NCI-H446 (cell line): Measurements from ENCODE around the gene DMAC2L.
"Not testable (repeated sequence)": the region's sequence is repeated elsewhere in the genome, so short reads cannot be mapped to it uniquely, and the experiment has no call there.

Source experiments
- DNase-seq, 2 experiments: peaks; one replicate each; lab custom pipeline; 2025; lab: John Stamatoyannopoulos, UW

The DMAC2L gene

GRCh38 chr14:50356283-50356682 is 44.2 kb downstream of the DMAC2L start:
- DNase-seq: not testable (repeated sequence)

GRCh38 chr14:50357124-50357523 is 45.0 kb downstream of the DMAC2L start:
- no peak for DNase-seq

GRCh38 chr14:50357753-50358395 is 45.8 kb downstream of the DMAC2L start:
- DNase-seq: no peak

GRCh38 chr14:50359631-50360030 is 47.5 kb downstream of the DMAC2L start:
- no peak for DNase-seq

GRCh38 chr14:50360093-50360492 is 48.0 kb downstream of the DMAC2L start:
- DNase-seq: no peak

- DNase-seq: no peak
Measured at GRCh38 chr14:50360851-50361250, 48.7 kb downstream of the DMAC2L start.

- not testable (repeated sequence) for DNase-seq
Measured at GRCh38 chr14:50361473-50362403, 49.6 kb downstream of the DMAC2L start.

GRCh38 chr14:50362764-50363713 is 50.9 kb downstream of the DMAC2L start:
- DNase-seq: no peak

- no peak for DNase-seq
Measured at GRCh38 chr14:50363714-50364111, 51.6 kb downstream of the DMAC2L start.

GRCh38 chr14:50364792-50365191 is 52.7 kb downstream of the DMAC2L start:
- DNase-seq: no peak

- peak in 1 of 2 experiments; percentile 44 for DNase-seq
Measured at GRCh38 chr14:50365572-50365971, 53.4 kb downstream of the DMAC2L start.

- DNase-seq: no peak
Measured at GRCh38 chr14:50366115-50366514, 54.0 kb downstream of the DMAC2L start.

GRCh38 chr14:50366589-50366988 is 54.5 kb downstream of the DMAC2L start:
- DNase-seq: no peak

GRCh38 chr14:50371546-50371945 is 59.4 kb downstream of the DMAC2L start:
- peak in 1 of 2 experiments; percentile 50 for DNase-seq

GRCh38 chr14:50373959-50374358 is 61.8 kb downstream of the DMAC2L start:
- no peak for DNase-seq

- DNase-seq: no peak
Measured at GRCh38 chr14:50375760-50376159, 63.6 kb downstream of the DMAC2L start.
